GM10248 (cell line): ENCODE data around the gene KIFC3.

ENCODE experiments used
- CTCF ChIA-PET: fragments of 300-600 bp; sonication (Branson Sonifier 250); formaldehyde crosslinking; extraction: SDS; loops from one replicate; lab custom pipeline; 2021; ENCODE audit warnings: antibody characterized with exemption; lab: Yijun Ruan, JAX
- POLR2A ChIA-PET: fragments of 350-650 bp; sonication (Branson Sonifier 250); formaldehyde crosslinking; extraction: SDS; loops from one replicate; lab custom pipeline; 2020; ENCODE audit warnings: antibody characterized with exemption; lab: Yijun Ruan, JAX
- DNase-seq: peaks from one replicate; pipeline ENCODE4 v3.0.0; 2012; ENCODE audit errors: extremely low spot score
- TF ChIP-seq, protein P1 (sequence below): IDR thresholded peaks from 2 replicates; pipeline ENCODE4 v1.5.1; 2012; ENCODE audit warnings: mild to moderate bottlenecking, low read depth; ENCODE audit errors: extremely low read depth, missing control alignments, control extremely low read depth

Gene KIFC3

DNA sequence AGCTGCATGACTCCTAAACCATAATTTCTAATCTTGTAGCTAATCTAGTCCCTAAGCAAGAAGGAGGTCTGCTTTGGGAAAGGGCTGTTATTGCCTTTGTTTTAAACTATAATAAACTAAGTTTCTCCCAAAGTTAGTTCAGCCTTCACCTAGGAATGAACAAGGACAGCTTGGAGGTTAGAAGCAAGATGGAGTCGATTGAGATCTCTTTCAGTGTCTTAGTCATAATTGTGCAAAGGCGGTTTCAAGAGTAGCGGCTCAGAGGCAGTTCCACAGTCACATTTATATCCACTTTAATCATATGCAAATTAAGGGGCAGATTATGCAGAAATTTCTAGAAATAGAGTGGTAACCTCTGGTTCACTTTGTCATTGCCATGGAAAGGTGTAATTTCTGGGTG, 90.3 kb downstream of the KIFC3 start:
- DNase-seq = no peak
- POLR2A ChIA-PET = no interaction called here
- TF ChIP-seq, protein P1, sequence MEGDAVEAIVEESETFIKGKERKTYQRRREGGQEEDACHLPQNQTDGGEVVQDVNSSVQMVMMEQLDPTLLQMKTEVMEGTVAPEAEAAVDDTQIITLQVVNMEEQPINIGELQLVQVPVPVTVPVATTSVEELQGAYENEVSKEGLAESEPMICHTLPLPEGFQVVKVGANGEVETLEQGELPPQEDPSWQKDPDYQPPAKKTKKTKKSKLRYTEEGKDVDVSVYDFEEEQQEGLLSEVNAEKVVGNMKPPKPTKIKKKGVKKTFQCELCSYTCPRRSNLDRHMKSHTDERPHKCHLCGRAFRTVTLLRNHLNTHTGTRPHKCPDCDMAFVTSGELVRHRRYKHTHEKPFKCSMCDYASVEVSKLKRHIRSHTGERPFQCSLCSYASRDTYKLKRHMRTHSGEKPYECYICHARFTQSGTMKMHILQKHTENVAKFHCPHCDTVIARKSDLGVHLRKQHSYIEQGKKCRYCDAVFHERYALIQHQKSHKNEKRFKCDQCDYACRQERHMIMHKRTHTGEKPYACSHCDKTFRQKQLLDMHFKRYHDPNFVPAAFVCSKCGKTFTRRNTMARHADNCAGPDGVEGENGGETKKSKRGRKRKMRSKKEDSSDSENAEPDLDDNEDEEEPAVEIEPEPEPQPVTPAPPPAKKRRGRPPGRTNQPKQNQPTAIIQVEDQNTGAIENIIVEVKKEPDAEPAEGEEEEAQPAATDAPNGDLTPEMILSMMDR = no peak
- CTCF ChIA-PET = interaction anchor here (0.9 to 1.5 kb wide), 5 partner anchors 9 to 136 kb away, joined by 3 to 4 read pairs (median 3); no protein-coding TSS in a partner anchor

DNA sequence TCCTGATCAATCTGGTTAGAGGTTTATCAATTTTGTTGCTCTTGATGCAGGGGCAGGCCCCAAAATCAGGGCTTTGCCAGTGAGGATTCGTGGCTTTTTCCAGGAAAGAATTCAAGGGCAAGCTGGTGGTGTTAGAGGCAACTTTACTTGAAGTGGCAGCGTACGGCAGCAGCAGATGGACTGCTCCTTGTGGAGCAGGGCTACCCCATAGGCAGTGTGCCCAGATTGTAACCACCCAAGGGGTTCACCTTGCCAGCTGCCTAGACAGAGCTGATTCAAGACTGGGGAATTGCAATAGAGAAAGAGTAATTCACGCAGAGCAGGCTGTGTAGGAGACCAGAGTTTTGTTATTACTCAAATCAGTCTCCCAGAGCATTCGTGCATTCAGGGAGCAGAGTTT, 90.9 kb downstream of the KIFC3 start:
- no peak for DNase-seq
- ChIA-PET CTCF (interaction anchor here (1.0 to 1.5 kb wide), 4 partner anchors 9 to 135 kb away, joined by 3 to 4 read pairs (median 3); no protein-coding TSS in a partner anchor), POLR2A (no interaction called here)
- TF ChIP-seq, protein P1 = no peak

DNA sequence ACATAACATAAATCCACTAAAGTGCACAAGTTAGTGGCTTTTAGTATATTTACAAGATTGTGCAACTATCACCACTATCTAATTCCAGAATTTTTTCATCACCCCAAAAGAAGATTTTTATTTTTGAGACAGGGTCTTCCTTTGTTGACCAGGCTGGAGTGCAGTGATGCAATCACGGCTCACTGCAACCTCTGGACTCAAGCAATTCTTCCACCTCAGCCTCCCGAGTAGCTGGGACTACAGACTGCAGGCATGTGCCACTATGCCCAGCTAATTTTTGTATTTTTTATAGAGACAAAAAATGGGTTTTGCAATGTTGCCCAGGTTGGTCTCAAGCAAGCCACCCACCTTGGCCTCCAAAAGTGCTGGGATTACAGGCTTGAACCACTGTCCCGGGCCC, 92.6 kb downstream of the KIFC3 start:
- POLR2A ChIA-PET = no interaction called here
- no peak for DNase-seq
- CTCF ChIA-PET = no interaction called here
- TF ChIP-seq, protein P1 = no peak
